Gastroesophageal sphincter (tissue), 3 donors: ENCODE results near the gene MYRIP.

Experiments
- CTCF ChIP-seq, 4 experiments: fragments of 200-600 bp in 2 of 4; fragments of 450-650 bp in 2 of 4; sonication (generic) in 1 of 4; IDR thresholded peaks; one replicate each; pipeline ENCODE4 v1.5.1; 2017 to 2019; ENCODE audit warnings: antibody characterized with exemption in 4 of 4, mild to moderate bottlenecking in 2 of 4, moderate library complexity in 2 of 4
- POLR2A ChIP-seq, 2 donors: fragments of 450-650 bp; IDR thresholded peaks; one replicate each; pipeline ENCODE4 v1.6.1; 2017; ENCODE audit warnings: antibody characterized with exemption in 2 of 2, mild to moderate bottlenecking in 2 of 2, moderate library complexity in 1 of 2

GRCh38 chr3:40242638-40243037, 433.2 kb downstream of the MYRIP start:
- TF ChIP-seq CTCF (IDR thresholded peaks at IDR 0.05): no peak
- no peak for TF ChIP-seq POLR2A (IDR thresholded peaks at IDR 0.05)
